Progenitor cell of endocrine pancreas (in vitro differentiated cells): ENCODE data around the gene CPAMD8. TPM values are rescaled to one million over a fixed set of nuclear protein-coding genes. Genes with fewer than 3 reads are reported as not detected.
"Not testable (repeated sequence)": the region's sequence is repeated elsewhere in the genome, so short reads cannot be mapped to it uniquely, and the experiment has no call there.

Experiments used
- DNase-seq: peaks from one replicate; pipeline ENCODE4 v3.0.0; 2021; ENCODE audit warnings: low spot score; ENCODE audit not compliant: unreplicated experiment
- H3K27ac Mint-ChIP-seq: 2 replicates; pipeline ENCODE4 v1.8.0; 2021; ENCODE audit warnings: mild to moderate bottlenecking, moderate library complexity, mixed read lengths
- H3K27me3 Mint-ChIP-seq: 2 replicates; pipeline ENCODE4 v1.8.0; 2021; ENCODE audit warnings: mixed read lengths
- H3K36me3 Mint-ChIP-seq: 2 replicates; pipeline ENCODE4 v1.8.0; 2022; ENCODE audit warnings: mixed read lengths; ENCODE audit not compliant: insufficient read depth
- H3K4me1 Mint-ChIP-seq: 2 replicates; pipeline ENCODE4 v1.8.0; 2021; ENCODE audit warnings: low read depth, mixed read lengths
- H3K4me3 Mint-ChIP-seq: 2 replicates; pipeline ENCODE4 v1.8.0; 2021; ENCODE audit warnings: low read depth, mild to moderate bottlenecking, moderate library complexity, mixed read lengths
- H3K9me3 Mint-ChIP-seq: 2 replicates; pipeline ENCODE4 v1.8.0; 2021; ENCODE audit warnings: low read depth, mixed read lengths
- total RNA-seq: library from RNA; stranded (reverse); gene quantifications from 2 replicates; pipeline ENCODE4 v1.2.1, GENCODE V29; 2021
- TF ChIP-seq, protein P1 (sequence below): fragments of 200-600 bp; sonication (generic); IDR thresholded peaks from one replicate; pipeline ENCODE4 v1.5.0; 2021; ENCODE audit warnings: antibody characterized with exemption, mild to moderate bottlenecking; ENCODE audit not compliant: unreplicated experiment

Gene CPAMD8
- total RNA-seq, 1 donor from 2014 or later = 63.4 TPM

DNA sequence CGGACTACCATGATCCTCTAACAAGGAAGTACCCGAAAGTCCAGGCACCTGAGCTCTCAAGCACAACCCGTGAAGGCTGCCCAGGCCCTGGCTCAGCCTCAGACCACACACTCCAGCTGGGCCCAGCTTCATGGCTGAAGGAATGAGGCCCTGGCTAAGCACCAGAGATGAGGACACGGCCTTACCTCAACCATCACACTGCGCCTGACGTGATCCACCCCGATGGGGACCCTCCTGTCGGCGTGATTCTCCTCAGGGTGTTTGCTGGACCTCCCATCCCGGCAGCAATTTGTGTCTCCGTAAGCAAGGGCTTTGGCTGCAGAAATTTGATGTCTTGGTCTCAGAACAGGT is 81.3 kb downstream of the CPAMD8 start:
- Mint-ChIP-seq H3K4me1 (no peaks in the 10 kb centered on the region), H3K9me3 (no peaks in the 10 kb centered on the region), H3K27ac (no peak overlapping the region), H3K27me3 (no peaks in the 10 kb centered on the region), H3K4me3 (no peak overlapping the region), H3K36me3 (peaks cover 7% of the 10 kb centered on the region)
- TF ChIP-seq, protein P1, sequence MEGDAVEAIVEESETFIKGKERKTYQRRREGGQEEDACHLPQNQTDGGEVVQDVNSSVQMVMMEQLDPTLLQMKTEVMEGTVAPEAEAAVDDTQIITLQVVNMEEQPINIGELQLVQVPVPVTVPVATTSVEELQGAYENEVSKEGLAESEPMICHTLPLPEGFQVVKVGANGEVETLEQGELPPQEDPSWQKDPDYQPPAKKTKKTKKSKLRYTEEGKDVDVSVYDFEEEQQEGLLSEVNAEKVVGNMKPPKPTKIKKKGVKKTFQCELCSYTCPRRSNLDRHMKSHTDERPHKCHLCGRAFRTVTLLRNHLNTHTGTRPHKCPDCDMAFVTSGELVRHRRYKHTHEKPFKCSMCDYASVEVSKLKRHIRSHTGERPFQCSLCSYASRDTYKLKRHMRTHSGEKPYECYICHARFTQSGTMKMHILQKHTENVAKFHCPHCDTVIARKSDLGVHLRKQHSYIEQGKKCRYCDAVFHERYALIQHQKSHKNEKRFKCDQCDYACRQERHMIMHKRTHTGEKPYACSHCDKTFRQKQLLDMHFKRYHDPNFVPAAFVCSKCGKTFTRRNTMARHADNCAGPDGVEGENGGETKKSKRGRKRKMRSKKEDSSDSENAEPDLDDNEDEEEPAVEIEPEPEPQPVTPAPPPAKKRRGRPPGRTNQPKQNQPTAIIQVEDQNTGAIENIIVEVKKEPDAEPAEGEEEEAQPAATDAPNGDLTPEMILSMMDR = no peak
- no peak for DNase-seq

- Mint-ChIP-seq H3K27ac (no peak overlapping the region), H3K4me1 (no peaks in the 10 kb centered on the region)
- TF ChIP-seq, protein P1 = no peak
Observed at GRCh38 chr19:16944626-16945363, 81.8 kb downstream of the CPAMD8 start.

GRCh38 chr19:16943942-16944625 is 82.5 kb downstream of the CPAMD8 start:
- no peaks in the 10 kb centered on the region for H3K27me3 Mint-ChIP-seq
- TF ChIP-seq, protein P1 = no peak
- H3K4me3 Mint-ChIP-seq = no peak overlapping the region
- no peaks in the 10 kb centered on the region for H3K9me3 Mint-ChIP-seq
- no peak overlapping the region for H3K27ac Mint-ChIP-seq
- H3K4me1 Mint-ChIP-seq = no peaks in the 10 kb centered on the region
- DNase-seq = no peak
- H3K36me3 Mint-ChIP-seq = peaks cover 7% of the 10 kb centered on the region

More at GRCh38 chr19:16944626-16945363, 81.8 kb downstream of the CPAMD8 start:
- no peak for DNase-seq
- Mint-ChIP-seq H3K9me3 (no peaks in the 10 kb centered on the region), H3K36me3 (peaks cover 7% of the 10 kb centered on the region), H3K4me3 (no peak overlapping the region), H3K27me3 (no peaks in the 10 kb centered on the region)

- not testable (repeated sequence) for H3K4me3 Mint-ChIP-seq, H3K9me3 Mint-ChIP-seq, DNase-seq, H3K4me1 Mint-ChIP-seq, H3K36me3 Mint-ChIP-seq, H3K27me3 Mint-ChIP-seq, H3K27ac Mint-ChIP-seq
Observed at GRCh38 chr19:16943090-16943489, 83.5 kb downstream of the CPAMD8 start.

DNA sequence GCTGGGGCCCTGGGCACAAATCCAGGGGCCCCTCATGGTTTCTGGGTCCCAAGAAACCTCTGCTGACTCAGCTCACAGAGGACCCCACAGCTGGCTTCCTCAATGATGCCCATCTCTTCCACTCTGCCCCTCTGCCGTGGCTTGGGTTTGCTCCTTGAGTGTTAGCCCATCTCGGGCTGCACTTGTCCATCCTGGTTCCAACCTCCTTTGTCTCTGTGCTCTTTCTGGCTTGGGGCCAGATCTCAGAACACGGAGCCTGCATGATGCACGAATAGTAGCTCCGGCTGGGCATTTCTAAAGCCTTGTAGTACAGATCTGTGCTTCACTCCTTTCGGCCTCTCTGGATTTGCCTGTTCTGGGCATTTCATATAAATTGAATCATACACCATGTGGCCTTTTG is 84.0 kb downstream of the CPAMD8 start:
- H3K27me3 Mint-ChIP-seq = no peaks in the 10 kb centered on the region
- DNase-seq = no peak
- H3K36me3 Mint-ChIP-seq = peaks cover 8% of the 10 kb centered on the region
- no peaks in the 10 kb centered on the region for H3K9me3 Mint-ChIP-seq
- H3K4me1 Mint-ChIP-seq = no peaks in the 10 kb centered on the region
- H3K27ac Mint-ChIP-seq = no peak overlapping the region
- no peak overlapping the region for H3K4me3 Mint-ChIP-seq
- TF ChIP-seq, protein P1 = no peak

DNA sequence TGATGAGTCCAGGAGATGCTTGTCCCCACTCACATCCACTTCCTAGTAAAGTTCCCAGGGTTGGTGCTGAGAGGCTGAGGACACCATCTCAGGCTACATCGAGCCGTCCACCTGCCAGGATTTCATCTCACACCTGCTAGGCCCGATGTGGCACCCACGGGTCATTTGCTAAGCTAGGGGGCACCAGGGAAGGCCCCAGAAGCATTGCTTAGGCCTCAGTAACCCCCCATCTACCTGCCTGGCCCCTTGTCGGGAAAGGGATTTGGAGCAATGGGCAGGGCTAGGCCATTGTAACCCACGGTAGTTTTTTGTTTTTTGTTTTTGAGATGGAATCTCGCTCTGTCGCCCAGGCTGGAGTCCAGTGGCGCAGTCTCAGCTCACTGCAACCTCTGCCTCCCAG is 86.0 kb downstream of the CPAMD8 start:
- TF ChIP-seq, protein P1 = no peak
- Mint-ChIP-seq H3K9me3 (no peaks in the 10 kb centered on the region), H3K4me1 (no peaks in the 10 kb centered on the region), H3K4me3 (no peak overlapping the region), H3K36me3 (peaks cover 8% of the 10 kb centered on the region), H3K27ac (no peak overlapping the region), H3K27me3 (no peaks in the 10 kb centered on the region)
- no peak for DNase-seq

DNA sequence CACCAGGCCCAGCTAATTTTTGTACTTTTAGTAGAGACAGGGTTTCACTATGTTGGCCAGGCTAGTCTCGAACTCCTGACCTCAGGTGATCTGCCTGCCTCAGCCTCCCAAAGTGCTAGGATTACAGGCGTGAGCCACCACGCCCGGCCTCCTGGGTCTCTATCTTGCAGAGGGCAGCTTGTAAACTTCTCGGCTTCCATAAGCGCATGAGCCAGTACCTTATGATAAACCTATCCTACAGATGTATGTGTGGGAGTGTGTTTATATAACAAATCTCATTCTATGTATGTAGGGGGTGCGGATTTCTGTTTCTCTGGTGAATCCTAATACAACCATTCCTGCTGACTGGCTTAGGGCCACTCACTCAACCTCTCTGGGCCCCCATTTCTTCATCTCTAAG is 86.5 kb downstream of the CPAMD8 start:
- H3K9me3 Mint-ChIP-seq, H3K27ac Mint-ChIP-seq, H3K4me1 Mint-ChIP-seq, H3K4me3 Mint-ChIP-seq, H3K27me3 Mint-ChIP-seq, DNase-seq: not testable (repeated sequence)
- H3K36me3 Mint-ChIP-seq = peaks cover 13% of the 10 kb centered on the region
